Tibial artery (tissue), 4 donors: ENCODE measurements around the gene TGFB1.
A peak's percentile ranks its signal among the peaks of the same experiment; 100 is the strongest.

Experiments
- DNase-seq, 2 donors: peaks; one replicate each; pipeline ENCODE4 v3.0.0-alpha.2; 2019
- H3K27ac ChIP-seq, 2 donors: fragments of 200-600 bp; sonication (generic) in 1 of 2; 1 replicate in 1 of 2; 2 replicates in 1 of 2; pipeline ENCODE4 v1.5.1; 2018 to 2019; ENCODE audit warnings: mild to moderate bottlenecking in 1 of 2
- H3K27me3 ChIP-seq, 2 donors: fragments of 200-600 bp; sonication (generic) in 1 of 2; one replicate each; pipeline versions ENCODE4 v1.5.1 to v1.6.0; 2016 to 2019
- H3K36me3 ChIP-seq, 3 donors: fragments of 200-600 bp; sonication (generic) in 2 of 3; one replicate each; pipeline ENCODE4 v1.5.1; 2016 to 2019; ENCODE audit warnings: mild to moderate bottlenecking in 2 of 3
- H3K4me1 ChIP-seq, 4 donors: fragments of 200-600 bp; sonication (generic) in 2 of 4; 1 replicate in 3 of 4; 2 replicates in 1 of 4; pipeline ENCODE4 v1.5.1; 2016 to 2019
- H3K4me3 ChIP-seq, 2 donors: fragments of 200-600 bp; sonication (generic) in 1 of 2; 1 replicate in 1 of 2; 2 replicates in 1 of 2; pipeline ENCODE4 v1.5.1; 2018 to 2019; ENCODE audit warnings: mild to moderate bottlenecking in 2 of 2
- H3K9me3 ChIP-seq, 3 donors: fragments of 200-600 bp; sonication (generic) in 1 of 3; one replicate each; pipeline ENCODE4 v1.5.1; 2016 to 2019
- intact Hi-C: fragments of 100-400 bp; cut with DNase I; formaldehyde crosslinking; loops from one replicate; pipeline ENCODE4 v1.15.0; 2023; ENCODE audit warnings: low total_unique reads
- TF ChIP-seq, protein P1 (sequence below), 2 experiments: fragments of 200-600 bp in 1 of 2; fragments of 450-650 bp in 1 of 2; IDR thresholded peaks; one replicate each; pipeline ENCODE4 v1.5.1; 2017 to 2019; ENCODE audit warnings: antibody characterized with exemption in 2 of 2, mild to moderate bottlenecking in 1 of 2, moderate library complexity in 1 of 2

Gene TGFB1

DNA sequence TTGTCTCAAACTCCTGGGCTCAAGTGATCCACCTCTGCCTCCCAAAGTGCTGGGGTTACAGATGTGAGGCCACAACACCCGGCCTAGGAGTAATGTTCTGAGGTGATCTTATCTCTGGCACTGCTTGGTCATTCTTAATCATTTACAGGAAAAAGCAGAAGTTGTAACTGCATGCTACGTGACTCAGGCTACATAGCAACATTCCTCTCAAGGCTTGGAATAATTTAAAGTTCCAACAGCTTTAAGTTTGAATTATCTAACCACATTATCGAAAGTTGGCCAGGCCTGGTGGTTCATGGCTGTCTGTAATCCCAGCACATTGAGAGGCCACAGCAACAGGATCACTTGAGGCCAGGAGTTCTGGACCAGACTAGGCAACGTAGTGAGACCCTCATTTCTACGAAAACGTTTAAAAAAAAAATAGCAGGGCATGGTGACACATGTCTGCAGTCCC lies 14.2 kb upstream of the TGFB1 start:
- peak overlapping the region in 1 of 2 donors; percentile 31 for H3K27ac ChIP-seq
- peaks cover 0 to 26% (median 12%) of the 10 kb centered on the region in 4 donors for H3K4me1 ChIP-seq
- no peak for DNase-seq
- H3K4me3 ChIP-seq, result no peak overlapping the region
- no peaks in the 10 kb centered on the region for H3K27me3 ChIP-seq
- TF ChIP-seq, protein P1, sequence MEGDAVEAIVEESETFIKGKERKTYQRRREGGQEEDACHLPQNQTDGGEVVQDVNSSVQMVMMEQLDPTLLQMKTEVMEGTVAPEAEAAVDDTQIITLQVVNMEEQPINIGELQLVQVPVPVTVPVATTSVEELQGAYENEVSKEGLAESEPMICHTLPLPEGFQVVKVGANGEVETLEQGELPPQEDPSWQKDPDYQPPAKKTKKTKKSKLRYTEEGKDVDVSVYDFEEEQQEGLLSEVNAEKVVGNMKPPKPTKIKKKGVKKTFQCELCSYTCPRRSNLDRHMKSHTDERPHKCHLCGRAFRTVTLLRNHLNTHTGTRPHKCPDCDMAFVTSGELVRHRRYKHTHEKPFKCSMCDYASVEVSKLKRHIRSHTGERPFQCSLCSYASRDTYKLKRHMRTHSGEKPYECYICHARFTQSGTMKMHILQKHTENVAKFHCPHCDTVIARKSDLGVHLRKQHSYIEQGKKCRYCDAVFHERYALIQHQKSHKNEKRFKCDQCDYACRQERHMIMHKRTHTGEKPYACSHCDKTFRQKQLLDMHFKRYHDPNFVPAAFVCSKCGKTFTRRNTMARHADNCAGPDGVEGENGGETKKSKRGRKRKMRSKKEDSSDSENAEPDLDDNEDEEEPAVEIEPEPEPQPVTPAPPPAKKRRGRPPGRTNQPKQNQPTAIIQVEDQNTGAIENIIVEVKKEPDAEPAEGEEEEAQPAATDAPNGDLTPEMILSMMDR (IDR thresholded peaks at IDR 0.05), result no peak
- intact Hi-C loops, result loop anchor here (10.0 kb wide), 1 partner anchor 57 kb away; the partner anchor contains the start of gene B3GNT8
- no peaks in the 10 kb centered on the region for H3K36me3 ChIP-seq
- no peaks in the 10 kb centered on the region for H3K9me3 ChIP-seq

DNA sequence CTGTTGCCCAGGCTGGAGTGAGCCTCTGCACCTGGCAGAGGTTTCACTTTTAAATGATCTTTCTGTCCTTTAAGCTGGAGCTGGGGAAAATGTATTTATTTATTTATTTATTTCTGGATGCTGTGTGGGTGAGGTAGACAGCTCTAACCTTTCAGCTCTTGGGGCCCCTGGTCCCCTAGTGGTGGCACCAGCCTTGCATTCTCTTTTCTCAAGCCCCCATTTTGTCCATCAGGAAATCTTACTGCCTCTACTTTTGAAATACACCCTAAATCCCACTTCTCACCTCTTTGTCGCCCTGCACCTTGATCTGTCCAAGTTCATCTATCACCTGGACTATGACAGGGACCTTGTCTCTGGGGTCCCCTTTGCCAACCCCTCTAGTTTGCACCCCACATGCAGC lies 12.4 kb upstream of the TGFB1 start:
- no peak for DNase-seq
- no peaks in the 10 kb centered on the region for H3K27me3 ChIP-seq
- no peak overlapping the region for H3K4me3 ChIP-seq
- no peaks in the 10 kb centered on the region for H3K9me3 ChIP-seq
- intact Hi-C loops, result loop anchor here (10.0 kb wide), 1 partner anchor 59 kb away; the partner anchor contains the start of gene B3GNT8
- TF ChIP-seq, protein P1 (IDR thresholded peaks at IDR 0.05), result no peak
- H3K36me3 ChIP-seq, result no peaks in the 10 kb centered on the region
- H3K27ac ChIP-seq, result no peak overlapping the region
- peaks cover 0 to 26% (median 13%) of the 10 kb centered on the region in 4 donors for H3K4me1 ChIP-seq

DNA sequence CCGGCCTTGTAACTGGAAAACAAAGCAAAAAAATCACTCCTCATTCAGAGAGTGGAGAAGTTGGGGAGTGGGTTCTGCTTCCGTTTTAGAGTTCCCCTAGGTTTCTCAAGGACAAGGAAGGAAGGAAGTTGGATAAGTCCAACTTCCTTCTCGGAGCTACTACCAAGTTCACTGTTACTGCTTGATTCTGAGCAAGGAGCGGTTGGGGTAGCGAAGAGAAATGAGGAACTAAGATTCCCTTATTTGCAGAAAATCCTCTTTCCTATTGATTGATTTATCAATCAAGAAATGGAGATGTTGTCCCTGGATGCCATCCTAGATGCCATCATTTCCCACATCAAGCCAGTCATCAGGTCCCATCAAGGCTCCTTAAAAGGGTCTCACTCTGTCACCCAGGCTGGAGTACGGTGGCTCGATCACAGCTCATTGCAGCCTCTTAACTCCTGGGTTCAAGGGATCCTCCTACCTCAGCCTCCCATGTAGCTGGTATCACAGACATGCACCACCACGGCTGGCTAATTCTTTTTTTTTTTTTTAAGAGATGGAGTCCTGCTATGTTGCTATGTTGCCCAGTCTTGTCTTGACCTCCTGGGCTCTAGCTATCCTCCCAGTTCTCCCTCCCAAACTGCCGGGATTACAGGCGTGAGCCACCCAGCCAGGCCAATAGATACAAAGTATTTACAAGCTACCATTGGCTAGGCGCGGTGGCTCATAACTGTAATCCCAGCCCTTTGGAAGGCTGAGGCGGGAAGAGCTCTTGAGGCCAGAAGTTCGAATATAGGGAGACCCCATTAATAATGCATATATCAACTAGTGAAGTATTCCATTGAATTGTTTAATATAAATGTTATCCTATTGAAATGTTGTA lies 11.0 kb upstream of the TGFB1 start:
- Histone ChIP-seq H3K9me3 (no peaks in the 10 kb centered on the region), H3K27me3 (no peaks in the 10 kb centered on the region), H3K4me3 (peak overlapping the region; percentile 65 to 66), H3K27ac (peak overlapping the region; percentile 90 to 95), H3K4me1 (peaks cover 0 to 26% (median 13%) of the 10 kb centered on the region in 4 donors), H3K36me3 (no peaks in the 10 kb centered on the region)
- DNase-seq, result no peak
- intact Hi-C loops, result loop anchor here (10.0 kb wide), 1 partner anchor 60 kb away; the partner anchor contains the start of gene B3GNT8
- TF ChIP-seq, protein P1 (IDR thresholded peaks at IDR 0.05), result no peak

DNA sequence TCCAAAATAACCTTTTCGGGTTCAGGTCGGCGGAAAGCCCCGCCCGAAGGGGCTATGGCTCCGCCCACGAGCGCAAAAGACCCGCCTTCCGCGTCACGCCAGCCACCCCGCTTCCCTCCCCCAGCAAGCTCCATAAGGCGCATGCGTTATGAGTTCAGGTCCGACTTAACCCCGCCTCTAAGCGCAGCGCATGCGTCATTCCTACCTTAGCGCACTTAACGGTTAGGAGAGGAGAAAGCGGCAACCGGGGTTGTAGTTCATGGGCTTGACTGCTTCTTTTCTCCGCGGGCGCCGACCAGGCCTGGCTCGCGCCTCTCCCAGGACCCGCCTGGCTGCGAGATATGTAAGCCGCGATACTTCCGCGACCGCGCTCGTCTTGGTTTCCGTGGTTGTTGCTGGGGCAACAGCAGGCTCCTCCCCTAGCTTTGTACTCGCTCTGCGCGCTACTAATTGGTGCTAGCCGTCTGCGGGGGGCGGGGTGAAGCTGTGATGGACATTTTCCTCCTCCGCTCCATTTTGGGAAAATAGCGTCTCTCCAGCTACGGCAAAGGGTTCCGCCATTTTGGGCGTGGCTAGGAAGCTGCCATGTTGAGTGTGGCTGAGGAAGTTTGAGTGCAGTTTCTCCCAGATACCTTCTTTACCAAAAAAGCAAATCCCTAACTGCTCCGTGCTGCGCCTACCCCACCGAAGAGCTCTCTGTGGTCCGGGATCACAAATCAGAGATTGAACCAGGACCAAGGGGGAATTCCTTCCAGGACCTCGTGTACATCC lies 10.2 kb upstream of the TGFB1 start, which contains the start of gene B9D2:
Gene B9D2, minus strand, starts transcription at position 397 of the 771 bp plus-strand sequence. CDS start 630 bp downstream, outside the sequence.
- DNase-seq, result peak; percentile 99
- H3K36me3 ChIP-seq, result no peaks in the 10 kb centered on the region
- intact Hi-C loops, result loop anchor here (10.0 kb wide), 1 partner anchor 61 kb away; the partner anchor contains the start of gene B3GNT8
- peaks cover 0 to 26% (median 13%) of the 10 kb centered on the region in 4 donors for H3K4me1 ChIP-seq
- H3K27ac ChIP-seq, result peak within 1 kb of the TSS; percentile 90 to 95
- no peaks in the 10 kb centered on the region for H3K9me3 ChIP-seq
- H3K4me3 ChIP-seq, result peak within 1 kb of the TSS; percentile 65 to 66
- TF ChIP-seq, protein P1 (IDR thresholded peaks at IDR 0.05), result no peak
- no peaks in the 10 kb centered on the region for H3K27me3 ChIP-seq

DNA sequence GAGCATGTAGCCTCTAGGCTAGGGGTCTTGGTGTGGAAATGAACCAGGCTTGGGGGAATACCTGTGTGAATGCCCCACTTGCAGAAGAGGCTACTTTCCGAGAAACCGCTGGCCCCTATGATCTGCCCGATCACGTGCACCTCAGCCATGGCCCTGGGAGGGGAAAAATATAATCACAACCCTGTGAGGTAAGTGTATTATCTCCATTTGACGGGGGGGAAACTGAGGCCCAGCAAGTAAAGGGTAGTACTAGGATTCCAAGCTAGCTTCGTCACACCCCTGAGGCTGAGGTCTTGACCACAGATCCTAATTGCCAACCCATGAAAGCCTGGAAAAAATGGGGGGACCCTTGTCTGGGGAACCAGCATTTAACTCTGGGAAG lies 9.6 kb upstream of the TGFB1 start:
- no peak for DNase-seq
- H3K27ac ChIP-seq, result peak overlapping the region; percentile 90 to 95
- peaks cover 0 to 26% (median 13%) of the 10 kb centered on the region in 4 donors for H3K4me1 ChIP-seq
- no peaks in the 10 kb centered on the region for H3K36me3 ChIP-seq
- no peaks in the 10 kb centered on the region for H3K9me3 ChIP-seq
- intact Hi-C loops, result loop anchor here (10.0 kb wide), 1 partner anchor 61 kb away; the partner anchor contains the start of gene B3GNT8
- no peaks in the 10 kb centered on the region for H3K27me3 ChIP-seq
- TF ChIP-seq, protein P1 (IDR thresholded peaks at IDR 0.05), result no peak
- peak overlapping the region; percentile 65 to 66 for H3K4me3 ChIP-seq
